ENCODE data around the gene WDR70. TPM values are rescaled to one million over a fixed set of nuclear protein-coding genes. Genes with fewer than 3 reads are reported as not detected.

Gene WDR70
- total and polyA plus RNA-seq, 2 of the 8 experiments (the other 6 are each of a cell fraction or from before 2014, with no cell fraction given) = 10.6 to 37.4 TPM

DNA sequence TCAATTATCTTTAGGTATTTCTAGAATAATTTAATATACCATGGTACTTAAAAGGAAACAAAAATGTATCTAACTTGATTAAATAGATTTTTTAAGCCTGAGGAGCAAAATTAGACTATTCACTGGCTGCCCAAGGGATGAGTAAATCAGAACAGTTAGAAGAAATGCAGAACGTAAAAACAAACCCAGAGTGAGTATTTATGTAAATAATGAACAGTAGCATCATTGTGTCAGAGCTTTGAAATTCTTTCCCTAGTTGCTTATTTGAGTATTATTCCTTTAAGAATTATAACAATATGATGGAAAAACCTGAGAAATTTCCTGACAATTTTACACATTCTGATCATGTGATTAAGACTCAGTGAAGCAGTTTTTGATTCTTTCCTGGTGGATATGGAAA lies 259.8 kb downstream of the WDR70 start (continued):
- TF ChIP-seq CHD7 (IDR thresholded peaks at IDR 0.05; ENCODE audit: insufficient replicate concordance, low read length) (no peak), BACH1 (IDR thresholded peaks at IDR 0.05; ENCODE audit: low read length) (no peak), POLR2AphosphoS5 (IDR thresholded peaks at IDR 0.05; ENCODE audit: low read depth, low read length) (no peak), CHD1 (IDR thresholded peaks at IDR 0.05; ENCODE audit: low read depth, low read length) (no peak), RAD21 (IDR thresholded peaks at IDR 0.05 in 1 of 2, conservative IDR thresholded peaks at IDR 0.05 in 1 of 2; ENCODE audit: low read depth in 2 of 2, low read length in 2 of 2) (no peak), POU5F1 (IDR thresholded peaks at IDR 0.05; ENCODE audit: low read depth, low read length) (no peak), FOSL1 (IDR thresholded peaks at IDR 0.05; ENCODE audit: insufficient read depth, low read depth, low read length) (no peak), SAP30 (IDR thresholded peaks at IDR 0.05; ENCODE audit: insufficient read depth, insufficient replicate concordance, low read length) (no peak), RBBP5 (IDR thresholded peaks at IDR 0.05; ENCODE audit: borderline replicate concordance, low read depth, low read length) (no peak), ZNF274 (IDR thresholded peaks at IDR 0.05; ENCODE audit: borderline replicate concordance, extremely low read depth, low read length) (no peak), E2F6 (IDR thresholded peaks at IDR 0.05) (no peak)
